ENCODE measurements around the gene SLC25A43.
"Not testable (repeated sequence)": the region's sequence is repeated elsewhere in the genome, so short reads cannot be mapped to it uniquely, and the experiment has no call there.

DNA sequence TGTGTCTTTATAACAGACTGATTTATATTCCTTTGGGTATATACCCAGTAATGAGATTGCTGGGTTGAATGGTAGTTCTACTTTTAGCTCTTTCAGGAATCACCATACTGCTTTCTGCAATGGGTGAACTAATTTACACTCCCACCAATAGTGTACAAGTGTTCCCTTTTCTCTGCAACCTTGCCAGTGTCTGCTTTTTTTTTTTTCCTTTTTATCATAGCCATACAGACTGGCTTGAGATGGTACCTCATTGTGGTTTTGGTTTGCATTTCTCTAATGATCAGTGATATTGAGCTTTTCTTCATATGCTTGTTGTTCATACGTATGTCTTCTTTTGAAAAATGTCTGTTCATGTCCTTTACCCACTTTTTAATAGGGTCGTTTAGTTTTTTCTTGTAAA is 27.3 kb upstream of the SLC25A43 start:
- TF ChIP-seq, protein P1, sequence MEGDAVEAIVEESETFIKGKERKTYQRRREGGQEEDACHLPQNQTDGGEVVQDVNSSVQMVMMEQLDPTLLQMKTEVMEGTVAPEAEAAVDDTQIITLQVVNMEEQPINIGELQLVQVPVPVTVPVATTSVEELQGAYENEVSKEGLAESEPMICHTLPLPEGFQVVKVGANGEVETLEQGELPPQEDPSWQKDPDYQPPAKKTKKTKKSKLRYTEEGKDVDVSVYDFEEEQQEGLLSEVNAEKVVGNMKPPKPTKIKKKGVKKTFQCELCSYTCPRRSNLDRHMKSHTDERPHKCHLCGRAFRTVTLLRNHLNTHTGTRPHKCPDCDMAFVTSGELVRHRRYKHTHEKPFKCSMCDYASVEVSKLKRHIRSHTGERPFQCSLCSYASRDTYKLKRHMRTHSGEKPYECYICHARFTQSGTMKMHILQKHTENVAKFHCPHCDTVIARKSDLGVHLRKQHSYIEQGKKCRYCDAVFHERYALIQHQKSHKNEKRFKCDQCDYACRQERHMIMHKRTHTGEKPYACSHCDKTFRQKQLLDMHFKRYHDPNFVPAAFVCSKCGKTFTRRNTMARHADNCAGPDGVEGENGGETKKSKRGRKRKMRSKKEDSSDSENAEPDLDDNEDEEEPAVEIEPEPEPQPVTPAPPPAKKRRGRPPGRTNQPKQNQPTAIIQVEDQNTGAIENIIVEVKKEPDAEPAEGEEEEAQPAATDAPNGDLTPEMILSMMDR (IDR thresholded peaks at IDR 0.05): not testable (repeated sequence)
- not testable (repeated sequence) for TF ChIP-seq POLR2A (IDR thresholded peaks at IDR 0.05)

Measured in uterus (tissue), 2 donors.